ENCODE results near the gene TSC22D1.

TSC22D1 gene

DNA sequence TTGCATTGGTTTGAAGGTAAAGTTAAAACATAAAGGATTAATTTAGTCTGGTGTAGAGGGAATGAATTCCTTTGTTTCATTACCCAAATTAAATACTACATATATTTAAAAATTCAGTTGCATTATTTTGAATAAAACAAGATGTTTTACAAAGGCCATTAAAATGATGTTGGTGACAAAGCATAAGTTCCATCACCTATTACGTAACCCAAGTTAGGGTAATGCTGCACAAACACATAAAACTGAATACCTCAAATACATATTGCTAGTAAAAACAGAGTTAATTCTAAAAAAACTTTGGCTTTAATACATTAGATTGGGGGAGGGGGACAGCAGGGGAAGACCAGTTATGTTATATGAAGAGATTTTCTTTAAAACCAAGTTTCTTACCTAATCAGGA, 122.2 kb downstream of the TSC22D1 start:
- Histone ChIP-seq H3K14ac (ENCODE audit: low read length) (no peak overlapping the region), H4K8ac (ENCODE audit: low read depth, low read length) (no peak overlapping the region), H3K79me2 (ENCODE audit: control insufficient read depth, insufficient read depth, low read length, poor library complexity) (no peaks in the 10 kb centered on the region), H2AFZ (ENCODE audit: insufficient read depth, low read length, poor library complexity) (no peak overlapping the region), H3K79me1 (ENCODE audit: low read length) (no peaks in the 10 kb centered on the region), H3K27ac (ENCODE audit: low read depth, low read length) (no peak overlapping the region), H3K9me3 (ENCODE audit: insufficient read depth, low read depth, low read length) (no peaks in the 10 kb centered on the region), H4K12ac (ENCODE audit: low read depth, low read length) (no peak overlapping the region), H4K91ac (ENCODE audit: low read depth, low read length) (no peak overlapping the region), H2BK5ac (ENCODE audit: low read depth, low read length, poor library complexity) (no peak overlapping the region), H3K4me3 (ENCODE audit: low read depth, low read length) (no peak overlapping the region), H2AK5ac (ENCODE audit: low read length) (no peak overlapping the region), H3K4ac (ENCODE audit: low read depth, low read length) (no peak overlapping the region), H3K4me2 (ENCODE audit: low read length) (no peak overlapping the region), H3K23ac (ENCODE audit: low read length) (no peak overlapping the region), H3K9ac (ENCODE audit: low read length) (no peak overlapping the region), H3K4me1 (ENCODE audit: control insufficient read depth in 1 of 2, insufficient read depth in 2 of 2, low read length in 2 of 2) (peaks cover 0 to 10% of the 10 kb centered on the region in 2 experiments), H2BK12ac (ENCODE audit: low read length) (no peak overlapping the region), H3K18ac (ENCODE audit: low read length) (no peak overlapping the region), H2BK120ac (ENCODE audit: insufficient read depth, low read length, poor library complexity) (no peak overlapping the region), H3K27me3 (ENCODE audit: insufficient read depth, low read length) (no peaks in the 10 kb centered on the region), H3K36me3 (ENCODE audit: control insufficient read depth in 1 of 2, insufficient read depth in 2 of 2, low read length in 2 of 2) (peaks cover 0 to 2% of the 10 kb centered on the region in 2 experiments)
- no CpG with 5 or more reads among the region's 1 CpG for WGBS (ENCODE audit: extremely low coverage, insufficient coverage, insufficient read length)
- DNase-seq: no peak

DNA sequence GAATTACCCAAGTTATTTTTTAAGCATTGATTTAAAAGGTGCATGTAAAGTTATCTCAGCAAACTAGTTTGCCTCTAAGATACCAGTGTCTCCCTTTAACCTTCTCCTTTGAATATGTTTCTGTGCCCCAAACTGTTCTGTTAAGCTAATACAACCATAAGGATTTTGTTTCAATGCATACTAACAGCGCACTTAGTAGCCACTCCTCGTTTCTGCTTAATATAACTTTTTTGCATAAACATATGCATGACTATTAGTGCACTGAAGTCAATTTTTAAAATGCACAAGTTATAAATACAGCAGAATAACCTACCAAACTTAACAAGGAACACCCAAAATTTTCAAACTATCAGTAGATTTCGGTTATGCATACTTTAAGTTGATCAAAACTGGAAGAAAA, 123.1 kb downstream of the TSC22D1 start:
- Histone ChIP-seq H4K91ac (ENCODE audit: low read depth, low read length) (no peak overlapping the region), H3K23ac (ENCODE audit: low read length) (no peak overlapping the region), H4K12ac (ENCODE audit: low read depth, low read length) (no peak overlapping the region), H3K4me1 (ENCODE audit: control insufficient read depth in 1 of 2, insufficient read depth in 2 of 2, low read length in 2 of 2) (peaks cover 0 to 10% of the 10 kb centered on the region in 2 experiments), H3K79me1 (ENCODE audit: low read length) (no peaks in the 10 kb centered on the region), H2AK5ac (ENCODE audit: low read length) (no peak overlapping the region), H3K36me3 (ENCODE audit: control insufficient read depth in 1 of 2, insufficient read depth in 2 of 2, low read length in 2 of 2) (peaks cover 0 to 2% of the 10 kb centered on the region in 2 experiments), H2AFZ (ENCODE audit: insufficient read depth, low read length, poor library complexity) (no peak overlapping the region), H3K18ac (ENCODE audit: low read length) (no peak overlapping the region), H2BK120ac (ENCODE audit: insufficient read depth, low read length, poor library complexity) (no peak overlapping the region), H3K27ac (ENCODE audit: low read depth, low read length) (no peak overlapping the region), H3K27me3 (ENCODE audit: insufficient read depth, low read length) (no peaks in the 10 kb centered on the region), H3K9ac (ENCODE audit: low read length) (no peak overlapping the region), H3K9me3 (ENCODE audit: insufficient read depth, low read depth, low read length) (no peaks in the 10 kb centered on the region), H2BK12ac (ENCODE audit: low read length) (no peak overlapping the region), H3K79me2 (ENCODE audit: control insufficient read depth, insufficient read depth, low read length, poor library complexity) (no peaks in the 10 kb centered on the region), H3K4ac (ENCODE audit: low read depth, low read length) (no peak overlapping the region), H4K8ac (ENCODE audit: low read depth, low read length) (no peak overlapping the region), H3K4me3 (ENCODE audit: low read depth, low read length) (no peak overlapping the region), H3K14ac (ENCODE audit: low read length) (no peak overlapping the region), H3K4me2 (ENCODE audit: low read length) (no peak overlapping the region), H2BK5ac (ENCODE audit: low read depth, low read length, poor library complexity) (no peak overlapping the region)
- no CpG with 5 or more reads among the region's 3 CpGs for WGBS (ENCODE audit: extremely low coverage, insufficient coverage, insufficient read length)
- no peak for DNase-seq

DNA sequence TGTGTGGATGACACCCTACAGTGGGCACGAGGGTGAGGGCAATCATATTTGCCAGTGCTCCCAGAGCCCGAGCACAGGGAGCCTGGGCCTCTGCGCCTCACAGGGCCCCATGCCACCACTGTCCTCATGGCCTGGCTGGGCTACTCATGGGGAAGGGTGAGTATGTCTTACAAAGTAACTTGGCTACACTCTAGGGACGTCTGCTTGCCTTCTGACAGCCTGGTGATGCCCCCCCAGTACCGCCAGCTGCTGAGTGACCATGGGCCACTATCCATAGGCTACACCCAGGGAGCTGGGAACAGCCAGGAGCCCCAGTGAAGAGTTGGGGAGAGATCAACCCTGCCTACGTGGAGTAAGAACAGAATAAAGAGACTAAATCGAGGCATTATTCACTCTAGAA, 123.7 kb downstream of the TSC22D1 start:
- no peak for DNase-seq
- no peaks in the 10 kb centered on the region for H3K9me3 ChIP-seq (ENCODE audit: insufficient read depth, low read depth, low read length)
- no peaks in the 10 kb centered on the region for H3K79me2 ChIP-seq (ENCODE audit: control insufficient read depth, insufficient read depth, low read length, poor library complexity)
- H3K14ac ChIP-seq (ENCODE audit: low read length): no peak overlapping the region
- H3K27me3 ChIP-seq (ENCODE audit: insufficient read depth, low read length): no peaks in the 10 kb centered on the region
- no peak overlapping the region for H2BK12ac ChIP-seq (ENCODE audit: low read length)
- no CpG with 5 or more reads among the region's 7 CpGs for WGBS (ENCODE audit: extremely low coverage, insufficient coverage, insufficient read length)
- no peak overlapping the region for H3K4ac ChIP-seq (ENCODE audit: low read depth, low read length)
- H3K79me1 ChIP-seq (ENCODE audit: low read length): no peaks in the 10 kb centered on the region
- no peak overlapping the region for H2AFZ ChIP-seq (ENCODE audit: insufficient read depth, low read length, poor library complexity)
- no peak overlapping the region for H2BK120ac ChIP-seq (ENCODE audit: insufficient read depth, low read length, poor library complexity)
- H2BK5ac ChIP-seq (ENCODE audit: low read depth, low read length, poor library complexity): no peak overlapping the region
- H4K12ac ChIP-seq (ENCODE audit: low read depth, low read length): no peak overlapping the region
- no peak overlapping the region for H3K4me2 ChIP-seq (ENCODE audit: low read length)
- H3K36me3 ChIP-seq (ENCODE audit: control insufficient read depth in 1 of 2, insufficient read depth in 2 of 2, low read length in 2 of 2): peaks cover 0 to 2% of the 10 kb centered on the region in 2 experiments
- H3K4me3 ChIP-seq (ENCODE audit: low read depth, low read length): no peak overlapping the region
- H3K9ac ChIP-seq (ENCODE audit: low read length): no peak overlapping the region
- no peak overlapping the region for H4K8ac ChIP-seq (ENCODE audit: low read depth, low read length)
- no peak overlapping the region for H4K91ac ChIP-seq (ENCODE audit: low read depth, low read length)
- peaks cover 0 to 10% of the 10 kb centered on the region in 2 experiments for H3K4me1 ChIP-seq (ENCODE audit: control insufficient read depth in 1 of 2, insufficient read depth in 2 of 2, low read length in 2 of 2)
- H3K18ac ChIP-seq (ENCODE audit: low read length): peak overlapping the region; percentile 47
- H3K27ac ChIP-seq (ENCODE audit: low read depth, low read length): no peak overlapping the region
- no peak overlapping the region for H3K23ac ChIP-seq (ENCODE audit: low read length)
- no peak overlapping the region for H2AK5ac ChIP-seq (ENCODE audit: low read length)

DNA sequence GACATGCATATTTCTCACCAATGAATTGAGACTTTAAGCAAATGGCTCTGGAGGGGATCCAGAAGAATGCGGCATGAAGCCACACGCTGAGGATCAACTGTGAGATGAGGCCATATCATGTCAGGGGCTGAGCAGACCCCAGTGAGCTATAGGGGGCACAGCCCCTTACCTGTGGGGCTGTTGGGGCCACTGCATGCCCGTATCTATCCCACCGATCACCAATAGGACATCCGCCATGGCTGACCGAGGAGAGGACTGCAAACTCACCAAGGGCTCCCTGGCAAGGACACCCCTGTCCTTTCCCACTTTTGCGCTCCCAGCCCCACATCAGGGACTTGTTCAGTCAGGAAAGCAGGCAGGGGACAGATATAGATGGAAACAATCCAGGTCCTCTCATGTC, 124.5 kb downstream of the TSC22D1 start:
- no peak overlapping the region for H4K91ac ChIP-seq (ENCODE audit: low read depth, low read length)
- no peak overlapping the region for H3K4me3 ChIP-seq (ENCODE audit: low read depth, low read length)
- H2BK5ac ChIP-seq (ENCODE audit: low read depth, low read length, poor library complexity): no peak overlapping the region
- H2BK12ac ChIP-seq (ENCODE audit: low read length): no peak overlapping the region
- H2AFZ ChIP-seq (ENCODE audit: insufficient read depth, low read length, poor library complexity): no peak overlapping the region
- no peak overlapping the region for H3K14ac ChIP-seq (ENCODE audit: low read length)
- no peaks in the 10 kb centered on the region for H3K27me3 ChIP-seq (ENCODE audit: insufficient read depth, low read length)
- no peak for DNase-seq
- no peak overlapping the region for H3K23ac ChIP-seq (ENCODE audit: low read length)
- H3K36me3 ChIP-seq (ENCODE audit: control insufficient read depth in 1 of 2, insufficient read depth in 2 of 2, low read length in 2 of 2): peaks cover 0 to 2% of the 10 kb centered on the region in 2 experiments
- H3K4me1 ChIP-seq (ENCODE audit: control insufficient read depth in 1 of 2, insufficient read depth in 2 of 2, low read length in 2 of 2): peaks cover 0 to 10% of the 10 kb centered on the region in 2 experiments
- H3K27ac ChIP-seq (ENCODE audit: low read depth, low read length): no peak overlapping the region
- no peak overlapping the region for H2BK120ac ChIP-seq (ENCODE audit: insufficient read depth, low read length, poor library complexity)
- WGBS (ENCODE audit: extremely low coverage, insufficient coverage, insufficient read length): no CpG with 5 or more reads among the region's 7 CpGs
- H2AK5ac ChIP-seq (ENCODE audit: low read length): no peak overlapping the region
- no peak overlapping the region for H3K9ac ChIP-seq (ENCODE audit: low read length)
- H3K9me3 ChIP-seq (ENCODE audit: insufficient read depth, low read depth, low read length): no peaks in the 10 kb centered on the region
- no peaks in the 10 kb centered on the region for H3K79me2 ChIP-seq (ENCODE audit: control insufficient read depth, insufficient read depth, low read length, poor library complexity)
- no peak overlapping the region for H4K12ac ChIP-seq (ENCODE audit: low read depth, low read length)
- H3K4ac ChIP-seq (ENCODE audit: low read depth, low read length): no peak overlapping the region
- no peak overlapping the region for H3K18ac ChIP-seq (ENCODE audit: low read length)
- H3K79me1 ChIP-seq (ENCODE audit: low read length): no peaks in the 10 kb centered on the region
- H4K8ac ChIP-seq (ENCODE audit: low read depth, low read length): no peak overlapping the region
- no peak overlapping the region for H3K4me2 ChIP-seq (ENCODE audit: low read length)

All from trophoblast cell (in vitro differentiated cells and primary cell).